H1 (cell line): ENCODE measurements around the gene RNF114. TPM values are rescaled to one million over a fixed set of nuclear protein-coding genes. Genes with fewer than 3 reads are reported as not detected.

Experiments used
- CTCF ChIP-seq, 3 experiments: IDR thresholded peaks; 1 replicate in 2 of 3; 2 replicates in 1 of 3; pipeline versions ENCODE4 v1.5.1 to v1.6.1; 2011; ENCODE audit warnings: low read length in 3 of 3, mild to moderate bottlenecking in 3 of 3, inconsistent platforms in 2 of 3, low read depth in 1 of 3, moderate library complexity in 1 of 3; ENCODE audit not compliant: insufficient read depth in 1 of 3; ENCODE audit errors: control extremely low read depth in 1 of 3
- E2F6 ChIP-seq: IDR thresholded peaks from 2 replicates; pipeline ENCODE4 v1.6.1; 2012; ENCODE audit warnings: inconsistent platforms
- GTF2F1 ChIP-seq: IDR thresholded peaks from 2 replicates; pipeline ENCODE4 v1.6.1; 2012; ENCODE audit warnings: low read depth, low read length, improper control_type of control experiment, borderline replicate concordance
- JUN ChIP-seq: IDR thresholded peaks from 2 replicates; pipeline ENCODE4 v1.6.1; 2011; ENCODE audit warnings: low read depth, mild to moderate bottlenecking, improper control_type of control experiment, low read length
- MAX ChIP-seq: IDR thresholded peaks from 2 replicates; pipeline ENCODE4 v1.6.1; 2012; ENCODE audit warnings: inconsistent platforms
- RBBP5 ChIP-seq: IDR thresholded peaks from 2 replicates; pipeline ENCODE4 v1.7.1; 2012; ENCODE audit warnings: low read depth, mild to moderate bottlenecking, inconsistent platforms, low read length, moderate library complexity, borderline replicate concordance
- RNF2 ChIP-seq: fragments of 200-900, 300-1000 bp; sonication (generic); IDR thresholded peaks from 2 replicates; pipeline ENCODE4 v1.7.1; 2016; ENCODE audit warnings: borderline replicate concordance, low read depth, mild to moderate bottlenecking, antibody characterized with exemption, low read length; ENCODE audit not compliant: poor library complexity, severe bottlenecking; ENCODE audit errors: missing control alignments
- RXRA ChIP-seq: IDR thresholded peaks from 2 replicates; pipeline ENCODE4 v1.6.1; 2011; ENCODE audit warnings: low read depth, mild to moderate bottlenecking, low read length, moderate library complexity; ENCODE audit not compliant: insufficient read depth
- SAP30 ChIP-seq: fragments of 300-600 bp; sonication (generic); IDR thresholded peaks from 2 replicates; pipeline ENCODE4 v1.7.1; 2012; ENCODE audit warnings: low read length, moderate library complexity, mild to moderate bottlenecking, inconsistent platforms; ENCODE audit not compliant: insufficient read depth, insufficient replicate concordance
- SIN3A ChIP-seq, 2 experiments: IDR thresholded peaks in 1 of 2; conservative IDR thresholded peaks in 1 of 2; 2 replicates each; pipeline ENCODE4 v1.6.1; 2011 to 2012; ENCODE audit warnings: low read length in 2 of 2, improper control_type of control experiment in 1 of 2, low read depth in 1 of 2, mild to moderate bottlenecking in 1 of 2
- SP1 ChIP-seq: IDR thresholded peaks from 2 replicates; pipeline ENCODE4 v1.6.1; 2011; ENCODE audit warnings: low read depth, low read length
- TCF12 ChIP-seq: IDR thresholded peaks from 2 replicates; pipeline ENCODE4 v1.6.1; 2011; ENCODE audit warnings: low read depth, mild to moderate bottlenecking, low read length
- polyA plus RNA-seq, 7 experiments: library from polyadenylated mRNA; depleted of rRNA in 3 of 7; stranded (reverse) in 5 of 7; unstranded in 2 of 7; fragments of >200 nt in 5 of 7; fragments of 200-250 nt in 2 of 7; gene quantifications; 1 replicate in 5 of 7; 2 replicates in 1 of 7; 4 replicates in 1 of 7; pipeline versions ENCODE4 v1.2.1 to v1.2.3, GENCODE V29; 2011 to 2013; ENCODE audit warnings: missing spikeins in 2 of 7, mixed read lengths in 2 of 7
- total RNA-seq: library from RNA; stranded (reverse); fragmentation: NEBNext Ultra II Directional; extraction: Animal tissue kit (Norgen Biotek cat#: 25700); gene quantifications from 2 replicates; pipeline ENCODE4 v1.2.1, GENCODE V29; 2021

RNF114 gene
- total and polyA plus RNA-seq, 2 of the 8 experiments (the other 6 are each of a cell fraction or from before 2014, with no cell fraction given): 81.7 to 89.9 TPM

- TF ChIP-seq RBBP5 (no peak), RNF2 (no peak), GTF2F1 (no peak), SP1 (no peak), E2F6 (no peak), JUN (no peak), SAP30 (no peak), TCF12 (no peak), SIN3A (conservative IDR thresholded peaks at IDR 0.05 in 1 of 2, IDR thresholded peaks at IDR 0.05 in 1 of 2; ENCODE audit: low read depth in 1 of 2, low read length in 2 of 2) (no peak), CTCF (IDR thresholded peaks at IDR 0.05; ENCODE audit: control extremely low read depth in 1 of 3, insufficient read depth in 1 of 3, low read depth in 1 of 3, low read length in 3 of 3) (peak; percentile 70 to 91 (median 88)), RXRA (no peak), MAX (peak; percentile 17; the same call in 1 of the 2 replicates)
These were observed 47.8 kb upstream of the RNF114 start (continued) for GRCh38 chr20:49888212-49889000.
